Neural progenitor cell (in vitro differentiated cells): ENCODE results near the gene LTO1. TPM values are rescaled to one million over a fixed set of nuclear protein-coding genes. Genes with fewer than 3 reads are reported as not detected.

Experiments
- DNase-seq: peaks from one replicate; pipeline ENCODE4 v3.0.0-alpha.2; 2016; ENCODE audit warnings: low spot score
- H2AFZ ChIP-seq: fragments of 200-600 bp; sonication (generic); replicated peaks from 2 replicates; pipeline ENCODE4 v1.6.1; 2016; ENCODE audit warnings: antibody characterized with exemption
- H3F3A ChIP-seq: fragments of 200-600 bp; sonication (generic); 2 replicates; pipeline ENCODE4 v1.6.1; 2016; ENCODE audit warnings: antibody characterized with exemption, low read depth
- H3K27ac ChIP-seq: fragments of 200-600 bp; sonication (generic); 2 replicates; pipeline ENCODE4 v1.5.1; 2016; ENCODE audit warnings: mild to moderate bottlenecking
- H3K27me3 ChIP-seq: fragments of 200-600 bp; sonication (generic); 2 replicates; pipeline ENCODE4 v1.6.1; 2016; ENCODE audit warnings: mild to moderate bottlenecking, moderate library complexity
- H3K36me3 ChIP-seq: fragments of 200-600 bp; sonication (generic); 2 replicates; pipeline ENCODE4 v1.5.1; 2016
- H3K4me1 ChIP-seq: fragments of 200-600 bp; sonication (generic); 2 replicates; pipeline ENCODE4 v1.6.1; 2016; ENCODE audit warnings: mixed run types
- H3K4me2 ChIP-seq: fragments of 200-600 bp; sonication (generic); 2 replicates; pipeline ENCODE4 v1.6.1; 2016
- H3K4me3 ChIP-seq: fragments of 200-600 bp; sonication (generic); 2 replicates; pipeline ENCODE4 v1.5.1; 2016
- H3K79me2 ChIP-seq: fragments of 200-600 bp; sonication (generic); 2 replicates; pipeline ENCODE4 v1.6.1; 2016; ENCODE audit warnings: low read depth
- H3K9ac ChIP-seq: fragments of 200-600 bp; sonication (generic); 2 replicates; pipeline ENCODE4 v1.6.1; 2016
- H3K9me3 ChIP-seq: fragments of 200-600 bp; sonication (generic); 2 replicates; pipeline ENCODE4 v1.5.1; 2016; ENCODE audit warnings: low read depth
- H4K20me1 ChIP-seq: fragments of 200-600 bp; sonication (generic); 2 replicates; pipeline ENCODE4 v1.6.1; 2016; ENCODE audit warnings: low read depth
- H3K27ac Mint-ChIP-seq: 3 replicates; pipeline ENCODE4 v1.8.0; 2021; ENCODE audit warnings: mixed read lengths
- H3K27me3 Mint-ChIP-seq: 2 replicates; pipeline ENCODE4 v1.8.0; 2022; ENCODE audit warnings: low read depth, mild to moderate bottlenecking, inconsistent platforms, moderate library complexity, mixed read lengths; ENCODE audit not compliant: insufficient read depth
- H3K36me3 Mint-ChIP-seq: 3 replicates; pipeline ENCODE4 v1.8.0; 2021; ENCODE audit warnings: mixed read lengths
- H3K4me1 Mint-ChIP-seq: 3 replicates; pipeline ENCODE4 v1.8.0; 2021; ENCODE audit warnings: mixed read lengths
- H3K4me3 Mint-ChIP-seq: 3 replicates; pipeline ENCODE4 v1.8.0; 2021; ENCODE audit warnings: mild to moderate bottlenecking, moderate library complexity, mixed read lengths
- H3K9me3 Mint-ChIP-seq: 3 replicates; pipeline ENCODE4 v1.8.0; 2020; ENCODE audit warnings: mixed read lengths
- CTCF ChIP-seq: fragments of 200-600 bp; sonication (generic); IDR thresholded peaks from 2 replicates; pipeline ENCODE4 v1.5.1; 2017; ENCODE audit warnings: antibody characterized with exemption, mild to moderate bottlenecking
- EZH2 ChIP-seq: fragments of 200-600 bp; sonication (generic); IDR thresholded peaks from 2 replicates; pipeline ENCODE4 v1.6.1; 2017; ENCODE audit warnings: antibody characterized with exemption, mild to moderate bottlenecking, moderate library complexity
- EZH2phosphoT487 ChIP-seq: fragments of 200-600 bp; sonication (generic); IDR thresholded peaks from 2 replicates; pipeline ENCODE4 v1.6.1; 2017; ENCODE audit warnings: antibody characterized with exemption
- total RNA-seq: library from RNA; depleted of rRNA; stranded (reverse); fragments of >200 nt; gene quantifications from 2 replicates; pipeline ENCODE4 v1.2.3, GENCODE V29; 2015; ENCODE audit warnings: low replicate concordance

The LTO1 gene
- total RNA-seq, 1 donor from 2014 or later: 11.9 TPM

GRCh38 chr11:69695581-69695980, 20.4 kb upstream of the LTO1 start:
- no peak overlapping the region for H2AFZ ChIP-seq
- Mint-ChIP-seq H3K4me1 (peaks cover 21% of the 10 kb centered on the region), H3K9me3 (peaks cover 13% of the 10 kb centered on the region), H3K4me3 (no peak overlapping the region), H3K36me3 (peaks cover 4% of the 10 kb centered on the region), H3K27ac (no peak overlapping the region), H3K27me3 (peaks cover 23% of the 10 kb centered on the region)
- H3K4me1 ChIP-seq: peaks cover 14% of the 10 kb centered on the region
- no peaks in the 10 kb centered on the region for H3K36me3 ChIP-seq
- DNase-seq: no peak
- no peak overlapping the region for H3K4me3 ChIP-seq
- H3K9ac ChIP-seq: no peak overlapping the region
- H4K20me1 ChIP-seq: peaks cover 6% of the 10 kb centered on the region
- H3K27me3 ChIP-seq: peaks cover under 1% of the 10 kb centered on the region
- H3K79me2 ChIP-seq: no peaks in the 10 kb centered on the region
- H3F3A ChIP-seq: peaks cover 14% of the 10 kb centered on the region
- H3K4me2 ChIP-seq: no peak overlapping the region
- no peaks in the 10 kb centered on the region for H3K9me3 ChIP-seq
- H3K27ac ChIP-seq: no peak overlapping the region
- TF ChIP-seq EZH2phosphoT487: no peak
- no peak for TF ChIP-seq EZH2
- TF ChIP-seq CTCF: no peak

GRCh38 chr11:69694781-69695180, 19.6 kb upstream of the LTO1 start:
- no peak overlapping the region for H3K9ac ChIP-seq
- H4K20me1 ChIP-seq: peaks cover 6% of the 10 kb centered on the region
- no peak overlapping the region for H3K4me3 ChIP-seq
- H3K4me2 ChIP-seq: no peak overlapping the region
- H3K4me3 Mint-ChIP-seq: no peak overlapping the region
- H3K27me3 Mint-ChIP-seq: peaks cover 19% of the 10 kb centered on the region
- H3K27ac ChIP-seq: no peak overlapping the region
- no peaks in the 10 kb centered on the region for H3K79me2 ChIP-seq
- H3K9me3 ChIP-seq: no peaks in the 10 kb centered on the region
- H3K27me3 ChIP-seq: no peaks in the 10 kb centered on the region
- DNase-seq: no peak
- no peak overlapping the region for H3K27ac Mint-ChIP-seq
- no peak overlapping the region for H2AFZ ChIP-seq
- H3K4me1 Mint-ChIP-seq: peaks cover 17% of the 10 kb centered on the region
- H3K36me3 Mint-ChIP-seq: peaks cover 4% of the 10 kb centered on the region
- peaks cover 8% of the 10 kb centered on the region for H3K4me1 ChIP-seq
- no peaks in the 10 kb centered on the region for H3K36me3 ChIP-seq
- TF ChIP-seq EZH2phosphoT487: no peak
- no peak for TF ChIP-seq EZH2
- no peak for TF ChIP-seq CTCF
- peaks cover 13% of the 10 kb centered on the region for H3K9me3 Mint-ChIP-seq
- peaks cover 9% of the 10 kb centered on the region for H3F3A ChIP-seq

DNA sequence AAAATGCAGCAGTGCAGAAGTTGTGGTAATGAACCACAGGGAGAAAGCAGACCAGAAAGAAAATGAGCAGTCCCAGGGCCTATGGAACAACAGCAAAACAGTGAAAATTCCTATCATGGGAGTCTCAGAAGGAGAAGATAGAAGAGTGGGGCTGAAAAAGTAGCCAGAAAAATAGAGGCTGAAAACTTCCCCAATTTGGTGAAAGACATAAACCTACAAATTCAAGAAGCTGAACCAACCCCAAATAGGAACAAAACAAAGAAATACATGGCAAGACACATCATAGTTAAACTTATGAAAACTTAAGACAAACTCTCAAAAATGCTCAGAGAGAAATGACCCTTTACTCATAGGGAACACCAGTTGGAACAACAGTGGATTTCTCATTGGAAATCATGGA, 17.3 kb upstream of the LTO1 start:
- Histone ChIP-seq H3K27me3 (no peaks in the 10 kb centered on the region), H3K79me2 (no peaks in the 10 kb centered on the region)

More for the DNA sequence above, 17.3 kb upstream of the LTO1 start:
- no peak overlapping the region for H3K27ac Mint-ChIP-seq
- H3K9ac ChIP-seq: no peak overlapping the region
- no peaks in the 10 kb centered on the region for H3K36me3 ChIP-seq
- peaks cover 7% of the 10 kb centered on the region for H3F3A ChIP-seq
- peaks cover 4% of the 10 kb centered on the region for H3K36me3 Mint-ChIP-seq
- peaks cover 13% of the 10 kb centered on the region for H3K9me3 Mint-ChIP-seq
- DNase-seq: no peak
- H2AFZ ChIP-seq: no peak overlapping the region
- H4K20me1 ChIP-seq: peaks cover 6% of the 10 kb centered on the region
- no peaks in the 10 kb centered on the region for H3K9me3 ChIP-seq
- TF ChIP-seq CTCF (no peak), EZH2 (no peak), EZH2phosphoT487 (no peak)
- H3K4me1 ChIP-seq: peaks cover 7% of the 10 kb centered on the region
- H3K4me1 Mint-ChIP-seq: peaks cover 12% of the 10 kb centered on the region
- no peak overlapping the region for H3K4me3 ChIP-seq
- H3K4me3 Mint-ChIP-seq: no peak overlapping the region
- H3K27me3 Mint-ChIP-seq: peaks cover 20% of the 10 kb centered on the region
- no peak overlapping the region for H3K27ac ChIP-seq
- no peak overlapping the region for H3K4me2 ChIP-seq
